ENCODE data around the gene MYL6. TPM values are rescaled to one million over a fixed set of nuclear protein-coding genes. Genes with fewer than 3 reads are reported as not detected.

MYL6 gene
- total and polyA plus RNA-seq, 2 donors (not counting 3 experiments of a cell fraction or from before 2014, with no cell fraction given): 2,543 to 8,470 TPM

DNA sequence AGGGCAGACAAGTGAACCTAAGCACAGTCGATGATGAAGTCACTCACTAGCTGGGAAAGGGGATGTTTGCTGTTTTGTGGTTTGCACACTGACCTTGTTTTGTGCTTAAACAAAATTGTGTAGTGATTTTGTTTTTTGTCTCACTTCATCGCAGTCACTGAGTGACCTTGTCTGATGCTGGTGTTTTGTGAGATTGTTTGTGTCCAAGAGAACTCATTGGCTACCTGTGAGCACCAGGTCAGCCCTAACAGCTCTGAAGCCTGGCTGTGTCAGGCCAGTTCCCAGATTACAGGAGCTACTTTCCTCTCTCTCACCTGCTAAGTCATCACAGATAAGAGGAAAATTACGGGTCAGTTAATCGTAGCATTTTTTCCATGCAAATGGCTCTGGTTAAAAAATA, 34.0 kb upstream of the MYL6 start:
- H3K27ac ChIP-seq (ENCODE audit: insufficient read depth, low read depth, low read length): no peak overlapping the region
- peak; percentile 26 for FAIRE-seq
- no peak overlapping the region for H3K4me2 ChIP-seq (ENCODE audit: insufficient read depth, low read length)
- no peak overlapping the region for H3K9ac ChIP-seq (replicated peaks; ENCODE audit: extremely low read depth, insufficient read depth, low read length)
- dilution Hi-C loops (cut with MboI; ENCODE audit: extremely low pct_ligation_motif_present, low sequenced_read_pairs) (no loop called here), intact Hi-C loops (cut with micrococcal nuclease) (no loop called here)
- no peak overlapping the region for H3K4me3 ChIP-seq (replicated peaks in 1 of 3; ENCODE audit: insufficient read depth in 1 of 3, low read depth in 1 of 3, low read length in 3 of 3)
- POLR2A ChIA-PET: no interaction called here
- H3K4me1 ChIP-seq (ENCODE audit: control insufficient read depth, extremely low read depth, insufficient read depth, low read length): peaks cover 35% of the 10 kb centered on the region
- no peaks in the 10 kb centered on the region for H3K9me3 ChIP-seq (replicated peaks; ENCODE audit: control insufficient read depth, insufficient read depth, low read length)
- H3K36me3 ChIP-seq (ENCODE audit: control insufficient read depth in 2 of 2, extremely low read depth in 1 of 2, insufficient read depth in 2 of 2, low read length in 2 of 2): peaks cover 0 to 13% of the 10 kb centered on the region in 2 experiments
- CTCF ChIA-PET: interaction anchor here (1.2 to 11.9 kb wide), 2 partner anchors 23 to 65 kb away, joined by 3 to 236 read pairs; partner anchors contain the start of gene SMARCC2
- H4K20me1 ChIP-seq (replicated peaks; ENCODE audit: control insufficient read depth, extremely low read depth, insufficient read depth, low read length): no peaks in the 10 kb centered on the region
- no peaks in the 10 kb centered on the region for H3K27me3 ChIP-seq (ENCODE audit: control insufficient read depth in 2 of 2, insufficient read depth in 2 of 2, low read length in 2 of 2)
- H3K9me1 ChIP-seq (replicated peaks; ENCODE audit: control insufficient read depth, extremely low read depth, insufficient read depth, low read length): no peaks in the 10 kb centered on the region
- DNase-seq (ENCODE audit: low read depth, low spot score): no peak
- BruUV-seq (replicated peaks): no TSS peak
- H3K79me2 ChIP-seq (ENCODE audit: control insufficient read depth, insufficient read depth, low read length): peaks cover 16% of the 10 kb centered on the region
- no peak overlapping the region for H2AFZ ChIP-seq (ENCODE audit: low read depth, low read length)
- TF ChIP-seq POLR2A (IDR thresholded peaks at IDR 0.05; ENCODE audit: low read depth, low read length) (no peak), POLR2AphosphoS5 (IDR thresholded peaks at IDR 0.05; ENCODE audit: insufficient read depth, low read depth, low read length) (no peak), FOS (IDR thresholded peaks at IDR 0.05; ENCODE audit: borderline replicate concordance, insufficient read depth, low read length) (no peak), EZH2 (IDR thresholded peaks at IDR 0.05; ENCODE audit: borderline replicate concordance, low read depth, low read length, severe bottlenecking) (no peak), JUN (IDR thresholded peaks at IDR 0.05; ENCODE audit: borderline replicate concordance, insufficient read depth, insufficient read length, low read depth) (no peak), GATA2 (IDR thresholded peaks at IDR 0.05; ENCODE audit: insufficient read depth, insufficient read length, low read depth, low read length) (no peak), MYC (IDR thresholded peaks at IDR 0.05; ENCODE audit: low read depth, low read length) (no peak)
- TF ChIP-seq, protein P1, sequence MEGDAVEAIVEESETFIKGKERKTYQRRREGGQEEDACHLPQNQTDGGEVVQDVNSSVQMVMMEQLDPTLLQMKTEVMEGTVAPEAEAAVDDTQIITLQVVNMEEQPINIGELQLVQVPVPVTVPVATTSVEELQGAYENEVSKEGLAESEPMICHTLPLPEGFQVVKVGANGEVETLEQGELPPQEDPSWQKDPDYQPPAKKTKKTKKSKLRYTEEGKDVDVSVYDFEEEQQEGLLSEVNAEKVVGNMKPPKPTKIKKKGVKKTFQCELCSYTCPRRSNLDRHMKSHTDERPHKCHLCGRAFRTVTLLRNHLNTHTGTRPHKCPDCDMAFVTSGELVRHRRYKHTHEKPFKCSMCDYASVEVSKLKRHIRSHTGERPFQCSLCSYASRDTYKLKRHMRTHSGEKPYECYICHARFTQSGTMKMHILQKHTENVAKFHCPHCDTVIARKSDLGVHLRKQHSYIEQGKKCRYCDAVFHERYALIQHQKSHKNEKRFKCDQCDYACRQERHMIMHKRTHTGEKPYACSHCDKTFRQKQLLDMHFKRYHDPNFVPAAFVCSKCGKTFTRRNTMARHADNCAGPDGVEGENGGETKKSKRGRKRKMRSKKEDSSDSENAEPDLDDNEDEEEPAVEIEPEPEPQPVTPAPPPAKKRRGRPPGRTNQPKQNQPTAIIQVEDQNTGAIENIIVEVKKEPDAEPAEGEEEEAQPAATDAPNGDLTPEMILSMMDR (IDR thresholded peaks at IDR 0.05; ENCODE audit: extremely low read depth in 1 of 2, insufficient read depth in 1 of 2, low read depth in 1 of 2, low read length in 2 of 2): no peak
- TF ChIP-seq, protein P2, sequence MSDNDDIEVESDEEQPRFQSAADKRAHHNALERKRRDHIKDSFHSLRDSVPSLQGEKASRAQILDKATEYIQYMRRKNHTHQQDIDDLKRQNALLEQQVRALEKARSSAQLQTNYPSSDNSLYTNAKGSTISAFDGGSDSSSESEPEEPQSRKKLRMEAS (IDR thresholded peaks at IDR 0.05; ENCODE audit: insufficient read depth, insufficient read length): no peak
